Fibroblast of the aortic adventitia (primary cell): Measurements from ENCODE around the gene ERICH6. TPM values are rescaled to one million over a fixed set of nuclear protein-coding genes. Genes with fewer than 3 reads are reported as not detected.

Experiments used
- DNase-seq: peaks from one replicate; pipeline ENCODE4 v3.0.0-alpha.2; 2010; ENCODE audit warnings: low read depth
- H3K4me3 ChIP-seq: 2 replicates; pipeline ENCODE4 v1.5.1; 2011; ENCODE audit warnings: low read depth, mild to moderate bottlenecking, control low read depth, low read length, moderate library complexity
- CTCF ChIP-seq: IDR thresholded peaks from 2 replicates; pipeline ENCODE4 v1.5.1; 2011; ENCODE audit warnings: mild to moderate bottlenecking, low read length, control low read depth, inconsistent platforms; ENCODE audit not compliant: insufficient read depth
- total RNA-seq: library from RNA; depleted of rRNA; stranded (reverse); fragments of >200 nt; gene quantifications from 2 replicates; pipeline ENCODE4 v1.2.3, GENCODE V29; 2012; ENCODE audit warnings: low replicate concordance

ERICH6 gene
- total RNA-seq, 1 donor: 0.18 TPM

- H3K4me3 ChIP-seq: no peak overlapping the region
- peak; percentile 57 for DNase-seq
- TF ChIP-seq CTCF: no peak
These were observed 33.4 kb upstream of the ERICH6 start for GRCh38 chr3:150736903-150737832.

- H3K4me3 ChIP-seq: no peak overlapping the region
- DNase-seq: no peak
- no peak for TF ChIP-seq CTCF
These were observed 32.6 kb upstream of the ERICH6 start for GRCh38 chr3:150736316-150736719.

GRCh38 chr3:150734795-150735119 is 31.0 kb upstream of the ERICH6 start:
- no peak for DNase-seq
- no peak for TF ChIP-seq CTCF
- H3K4me3 ChIP-seq: no peak overlapping the region

- TF ChIP-seq CTCF: no peak
- H3K4me3 ChIP-seq: no peak overlapping the region
- DNase-seq: no peak
These were observed 30.4 kb upstream of the ERICH6 start for GRCh38 chr3:150733936-150734794.

GRCh38 chr3:150733373-150733935 is 29.7 kb upstream of the ERICH6 start:
- no peak for DNase-seq
- H3K4me3 ChIP-seq: no peak overlapping the region
- TF ChIP-seq CTCF: no peak

GRCh38 chr3:150729682-150730360 is 26.1 kb upstream of the ERICH6 start:
- no peak for TF ChIP-seq CTCF
- H3K4me3 ChIP-seq: no peak overlapping the region
- DNase-seq: no peak
